Measurements from ENCODE around the gene PCSK6.

- TF ChIP-seq POLR2A (IDR thresholded peaks at IDR 0.05) = no peak
- TF ChIP-seq, protein P1, sequence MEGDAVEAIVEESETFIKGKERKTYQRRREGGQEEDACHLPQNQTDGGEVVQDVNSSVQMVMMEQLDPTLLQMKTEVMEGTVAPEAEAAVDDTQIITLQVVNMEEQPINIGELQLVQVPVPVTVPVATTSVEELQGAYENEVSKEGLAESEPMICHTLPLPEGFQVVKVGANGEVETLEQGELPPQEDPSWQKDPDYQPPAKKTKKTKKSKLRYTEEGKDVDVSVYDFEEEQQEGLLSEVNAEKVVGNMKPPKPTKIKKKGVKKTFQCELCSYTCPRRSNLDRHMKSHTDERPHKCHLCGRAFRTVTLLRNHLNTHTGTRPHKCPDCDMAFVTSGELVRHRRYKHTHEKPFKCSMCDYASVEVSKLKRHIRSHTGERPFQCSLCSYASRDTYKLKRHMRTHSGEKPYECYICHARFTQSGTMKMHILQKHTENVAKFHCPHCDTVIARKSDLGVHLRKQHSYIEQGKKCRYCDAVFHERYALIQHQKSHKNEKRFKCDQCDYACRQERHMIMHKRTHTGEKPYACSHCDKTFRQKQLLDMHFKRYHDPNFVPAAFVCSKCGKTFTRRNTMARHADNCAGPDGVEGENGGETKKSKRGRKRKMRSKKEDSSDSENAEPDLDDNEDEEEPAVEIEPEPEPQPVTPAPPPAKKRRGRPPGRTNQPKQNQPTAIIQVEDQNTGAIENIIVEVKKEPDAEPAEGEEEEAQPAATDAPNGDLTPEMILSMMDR (IDR thresholded peaks at IDR 0.05) = no peak
These were observed 45.8 kb upstream of the PCSK6 start for GRCh38 chr15:101535170-101535902.

Data from Peyer's patch (tissue), 4 donors.